Large intestine (tissue), 3 donors: ENCODE results near the gene AUTS2. TPM values are rescaled to one million over a fixed set of nuclear protein-coding genes. Genes with fewer than 3 reads are reported as not detected.
"Not testable (repeated sequence)": the region's sequence is repeated elsewhere in the genome, so short reads cannot be mapped to it uniquely, and the experiment has no call there.

ENCODE experiments used
- DNase-seq, 2 donors: peaks; one replicate each; pipeline versions ENCODE4 v3.0.0 to v3.0.0-alpha.2; 2013
- H3K27ac ChIP-seq: one replicate; pipeline ENCODE4 v1.5.1; 2013; ENCODE audit warnings: low read length
- H3K27me3 ChIP-seq: 2 replicates; pipeline ENCODE4 v1.6.1; 2013; ENCODE audit warnings: low read length; ENCODE audit not compliant: control insufficient read depth, insufficient read depth
- H3K36me3 ChIP-seq: 2 replicates; pipeline ENCODE4 v1.6.1; 2013; ENCODE audit warnings: low read length; ENCODE audit not compliant: control insufficient read depth, insufficient read depth
- H3K4me1 ChIP-seq: one replicate; pipeline ENCODE4 v1.6.1; 2013; ENCODE audit warnings: low read length; ENCODE audit not compliant: control insufficient read depth, insufficient read depth
- H3K4me3 ChIP-seq: one replicate; pipeline ENCODE4 v1.5.1; 2013; ENCODE audit warnings: low read length
- H3K9me3 ChIP-seq: one replicate; pipeline ENCODE4 v1.6.1; 2013; ENCODE audit warnings: mild to moderate bottlenecking, low read depth, low read length, moderate library complexity; ENCODE audit not compliant: control insufficient read depth
- WGBS: methylation state at CpG from one replicate; pipeline ENCODE4 v1.1.5; 2013; ENCODE audit warnings: low lambda C conversion rate; ENCODE audit not compliant: insufficient coverage; 5-methylcytosine and 5-hydroxymethylcytosine counted together
- polyA plus RNA-seq: library from polyadenylated mRNA; unstranded; fragments of 120-200 nt; gene quantifications from one replicate; pipeline ENCODE4 v1.2.1, GENCODE V29; 2013

Gene AUTS2
- polyA plus RNA-seq, 1 donor = 51.3 TPM

- no peaks in the 10 kb centered on the region for H3K27me3 ChIP-seq
- no peak for DNase-seq
- no peaks in the 10 kb centered on the region for H3K36me3 ChIP-seq
- no peak overlapping the region for H3K27ac ChIP-seq
- WGBS = 83% methylated on average over 1 of the region's 13 CpGs
- no peak overlapping the region for H3K4me3 ChIP-seq
- H3K4me1 ChIP-seq = no peaks in the 10 kb centered on the region
- no peaks in the 10 kb centered on the region for H3K9me3 ChIP-seq
Observed at GRCh38 chr7:70728872-70729552, 1130.7 kb downstream of the AUTS2 start.

- H3K9me3 ChIP-seq, DNase-seq, H3K27ac ChIP-seq, H3K4me1 ChIP-seq, H3K27me3 ChIP-seq, H3K36me3 ChIP-seq, H3K4me3 ChIP-seq: not testable (repeated sequence)
- WGBS = 90% methylated on average over 2 of the region's 13 CpGs
Observed at GRCh38 chr7:70729553-70730157, 1131.4 kb downstream of the AUTS2 start.

GRCh38 chr7:70730451-70731110 lies 1132.3 kb downstream of the AUTS2 start:
- Histone ChIP-seq H3K4me1 (no peaks in the 10 kb centered on the region), H3K36me3 (no peaks in the 10 kb centered on the region), H3K27me3 (no peaks in the 10 kb centered on the region), H3K4me3 (no peak overlapping the region), H3K27ac (no peak overlapping the region), H3K9me3 (no peaks in the 10 kb centered on the region)
- WGBS = 100% methylated on average over 2 of the region's 7 CpGs
- no peak for DNase-seq

- no peaks in the 10 kb centered on the region for H3K36me3 ChIP-seq
- H3K27ac ChIP-seq = no peak overlapping the region
- no peaks in the 10 kb centered on the region for H3K27me3 ChIP-seq
- no peaks in the 10 kb centered on the region for H3K9me3 ChIP-seq
- H3K4me1 ChIP-seq = no peaks in the 10 kb centered on the region
- no peak for DNase-seq
- H3K4me3 ChIP-seq = no peak overlapping the region
- 83% methylated on average over 1 of the region's 2 CpGs for WGBS
Observed at GRCh38 chr7:70733090-70733489, 1134.8 kb downstream of the AUTS2 start.

- Histone ChIP-seq H3K27ac (no peak overlapping the region), H3K4me1 (no peaks in the 10 kb centered on the region), H3K4me3 (no peak overlapping the region), H3K9me3 (no peaks in the 10 kb centered on the region), H3K36me3 (no peaks in the 10 kb centered on the region), H3K27me3 (no peaks in the 10 kb centered on the region)
- DNase-seq = no peak
- WGBS = no CpG with 5 or more reads among the region's 2 CpGs
Observed at GRCh38 chr7:70734411-70734810, 1136.1 kb downstream of the AUTS2 start.

- Histone ChIP-seq H3K4me1 (no peaks in the 10 kb centered on the region), H3K36me3 (no peaks in the 10 kb centered on the region)
- 80% methylated on average over 1 of the region's 11 CpGs for WGBS
Observed at GRCh38 chr7:70735313-70735712, 1137.0 kb downstream of the AUTS2 start.

GRCh38 chr7:70736715-70737460 lies 1138.6 kb downstream of the AUTS2 start:
- no peaks in the 10 kb centered on the region for H3K9me3 ChIP-seq
- no peaks in the 10 kb centered on the region for H3K4me1 ChIP-seq
- H3K27me3 ChIP-seq = no peaks in the 10 kb centered on the region
- no peak overlapping the region for H3K4me3 ChIP-seq
- no peak for DNase-seq
- no peaks in the 10 kb centered on the region for H3K36me3 ChIP-seq
- 66% methylated on average over 2 of the region's 11 CpGs for WGBS
- no peak overlapping the region for H3K27ac ChIP-seq

More at GRCh38 chr7:70735313-70735712, 1137.0 kb downstream of the AUTS2 start:
- Histone ChIP-seq H3K9me3 (no peaks in the 10 kb centered on the region), H3K27ac (no peak overlapping the region), H3K4me3 (no peak overlapping the region), H3K27me3 (no peaks in the 10 kb centered on the region)
- DNase-seq = no peak

- no peaks in the 10 kb centered on the region for H3K27me3 ChIP-seq
- DNase-seq = no peak
- H3K36me3 ChIP-seq = no peaks in the 10 kb centered on the region
- H3K4me1 ChIP-seq = no peaks in the 10 kb centered on the region
- no peak overlapping the region for H3K27ac ChIP-seq
- H3K4me3 ChIP-seq = no peak overlapping the region
- no CpG with 5 or more reads among the region's 8 CpGs for WGBS
- no peaks in the 10 kb centered on the region for H3K9me3 ChIP-seq
Observed at GRCh38 chr7:70738151-70738885, 1140.0 kb downstream of the AUTS2 start.

GRCh38 chr7:70739646-70740210 lies 1141.5 kb downstream of the AUTS2 start:
- no CpG with 5 or more reads among the region's 7 CpGs for WGBS
- no peak overlapping the region for H3K4me3 ChIP-seq
- H3K27me3 ChIP-seq = no peaks in the 10 kb centered on the region
- no peak overlapping the region for H3K27ac ChIP-seq
- no peak for DNase-seq
- H3K36me3 ChIP-seq = peaks cover 2% of the 10 kb centered on the region
- H3K9me3 ChIP-seq = no peaks in the 10 kb centered on the region
- no peaks in the 10 kb centered on the region for H3K4me1 ChIP-seq
